HL-60 (cell line): ENCODE measurements around the gene PRR12.

ENCODE experiments used
- DNase-seq, 2 experiments: peaks; one replicate each; pipeline ENCODE4 v3.0.0-alpha.2; 2010 to 2020; ENCODE audit warnings: low read depth in 1 of 2, low spot score in 1 of 2
- H3K27ac ChIP-seq: fragments of 250-450 bp; sonication (Bioruptor Pico); replicated peaks from 2 replicates; pipeline ENCODE4 v1.5.1; 2020; ENCODE audit warnings: mild to moderate bottlenecking, moderate library complexity
- H3K27me3 ChIP-seq: fragments of 250-450 bp; sonication (Bioruptor Pico); 2 replicates; pipeline ENCODE4 v1.5.1; 2021; ENCODE audit warnings: mild to moderate bottlenecking, moderate library complexity; ENCODE audit not compliant: insufficient read depth, poor library complexity, severe bottlenecking
- H3K4me3 ChIP-seq: replicated peaks from 2 replicates; pipeline ENCODE4 v1.5.1; 2011; ENCODE audit warnings: mild to moderate bottlenecking, control low read depth, low read length; ENCODE audit not compliant: insufficient read depth
- GABPA ChIP-seq: IDR thresholded peaks from 2 replicates; pipeline ENCODE4 v1.6.1; 2012; ENCODE audit warnings: low read depth
- POLR2AphosphoS5 ChIP-seq: IDR thresholded peaks from 2 replicates; pipeline ENCODE4 v1.6.1; 2012; ENCODE audit warnings: low read depth
- SPI1 ChIP-seq: IDR thresholded peaks from 2 replicates; pipeline ENCODE4 v1.6.1; 2012; ENCODE audit warnings: low read depth, mild to moderate bottlenecking, borderline replicate concordance
- TF ChIP-seq, protein P1 (sequence below): IDR thresholded peaks from one replicate; pipeline ENCODE4 v1.5.1; 2011; ENCODE audit warnings: low read length, control low read depth, inconsistent platforms; ENCODE audit not compliant: insufficient read depth
- TF ChIP-seq, protein P2 (sequence below): IDR thresholded peaks from 2 replicates; pipeline ENCODE4 v1.6.1; 2012; ENCODE audit warnings: low read depth; ENCODE audit not compliant: insufficient replicate concordance

PRR12 gene

DNA sequence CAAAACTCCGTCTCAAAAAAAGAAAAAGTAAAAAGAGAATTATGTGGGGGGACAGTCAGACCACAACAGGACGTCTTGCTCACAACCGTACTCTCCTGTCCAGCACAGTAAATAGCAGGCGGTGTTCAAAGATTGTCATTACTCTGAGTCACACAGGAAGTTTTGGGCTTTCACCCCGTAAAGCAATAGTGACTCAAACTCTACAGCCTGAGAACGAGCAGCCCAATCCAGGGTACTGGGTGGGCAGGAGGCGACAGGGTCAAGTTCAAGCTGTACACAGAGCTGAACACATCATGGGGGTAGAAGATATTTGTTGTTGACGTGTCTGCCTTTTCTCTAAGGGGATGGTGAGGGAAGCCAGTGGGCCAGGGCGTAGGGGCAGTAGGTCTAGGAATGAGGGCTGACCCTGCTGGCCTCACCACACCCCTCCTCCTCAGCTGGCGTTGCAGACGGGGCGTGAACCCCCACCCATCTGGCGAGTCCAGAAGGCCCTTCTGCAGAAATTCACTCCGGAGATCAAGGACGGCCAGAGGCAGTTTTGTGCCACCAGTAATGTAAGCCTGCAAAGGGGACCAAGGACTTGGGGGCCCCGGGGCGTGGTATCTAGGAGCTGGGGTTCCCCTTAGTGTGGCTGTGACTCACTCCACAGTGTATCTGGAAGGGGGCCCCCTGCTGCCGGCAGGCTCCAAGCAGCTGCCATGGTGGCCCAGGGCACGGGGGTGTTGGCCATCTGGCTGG is 23.3 kb downstream of the PRR12 start:
- no peak for TF ChIP-seq SPI1
- TF ChIP-seq, protein P1, sequence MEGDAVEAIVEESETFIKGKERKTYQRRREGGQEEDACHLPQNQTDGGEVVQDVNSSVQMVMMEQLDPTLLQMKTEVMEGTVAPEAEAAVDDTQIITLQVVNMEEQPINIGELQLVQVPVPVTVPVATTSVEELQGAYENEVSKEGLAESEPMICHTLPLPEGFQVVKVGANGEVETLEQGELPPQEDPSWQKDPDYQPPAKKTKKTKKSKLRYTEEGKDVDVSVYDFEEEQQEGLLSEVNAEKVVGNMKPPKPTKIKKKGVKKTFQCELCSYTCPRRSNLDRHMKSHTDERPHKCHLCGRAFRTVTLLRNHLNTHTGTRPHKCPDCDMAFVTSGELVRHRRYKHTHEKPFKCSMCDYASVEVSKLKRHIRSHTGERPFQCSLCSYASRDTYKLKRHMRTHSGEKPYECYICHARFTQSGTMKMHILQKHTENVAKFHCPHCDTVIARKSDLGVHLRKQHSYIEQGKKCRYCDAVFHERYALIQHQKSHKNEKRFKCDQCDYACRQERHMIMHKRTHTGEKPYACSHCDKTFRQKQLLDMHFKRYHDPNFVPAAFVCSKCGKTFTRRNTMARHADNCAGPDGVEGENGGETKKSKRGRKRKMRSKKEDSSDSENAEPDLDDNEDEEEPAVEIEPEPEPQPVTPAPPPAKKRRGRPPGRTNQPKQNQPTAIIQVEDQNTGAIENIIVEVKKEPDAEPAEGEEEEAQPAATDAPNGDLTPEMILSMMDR = no peak
- TF ChIP-seq, protein P2, sequence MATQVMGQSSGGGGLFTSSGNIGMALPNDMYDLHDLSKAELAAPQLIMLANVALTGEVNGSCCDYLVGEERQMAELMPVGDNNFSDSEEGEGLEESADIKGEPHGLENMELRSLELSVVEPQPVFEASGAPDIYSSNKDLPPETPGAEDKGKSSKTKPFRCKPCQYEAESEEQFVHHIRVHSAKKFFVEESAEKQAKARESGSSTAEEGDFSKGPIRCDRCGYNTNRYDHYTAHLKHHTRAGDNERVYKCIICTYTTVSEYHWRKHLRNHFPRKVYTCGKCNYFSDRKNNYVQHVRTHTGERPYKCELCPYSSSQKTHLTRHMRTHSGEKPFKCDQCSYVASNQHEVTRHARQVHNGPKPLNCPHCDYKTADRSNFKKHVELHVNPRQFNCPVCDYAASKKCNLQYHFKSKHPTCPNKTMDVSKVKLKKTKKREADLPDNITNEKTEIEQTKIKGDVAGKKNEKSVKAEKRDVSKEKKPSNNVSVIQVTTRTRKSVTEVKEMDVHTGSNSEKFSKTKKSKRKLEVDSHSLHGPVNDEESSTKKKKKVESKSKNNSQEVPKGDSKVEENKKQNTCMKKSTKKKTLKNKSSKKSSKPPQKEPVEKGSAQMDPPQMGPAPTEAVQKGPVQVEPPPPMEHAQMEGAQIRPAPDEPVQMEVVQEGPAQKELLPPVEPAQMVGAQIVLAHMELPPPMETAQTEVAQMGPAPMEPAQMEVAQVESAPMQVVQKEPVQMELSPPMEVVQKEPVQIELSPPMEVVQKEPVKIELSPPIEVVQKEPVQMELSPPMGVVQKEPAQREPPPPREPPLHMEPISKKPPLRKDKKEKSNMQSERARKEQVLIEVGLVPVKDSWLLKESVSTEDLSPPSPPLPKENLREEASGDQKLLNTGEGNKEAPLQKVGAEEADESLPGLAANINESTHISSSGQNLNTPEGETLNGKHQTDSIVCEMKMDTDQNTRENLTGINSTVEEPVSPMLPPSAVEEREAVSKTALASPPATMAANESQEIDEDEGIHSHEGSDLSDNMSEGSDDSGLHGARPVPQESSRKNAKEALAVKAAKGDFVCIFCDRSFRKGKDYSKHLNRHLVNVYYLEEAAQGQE = no peak
- no peak for TF ChIP-seq GABPA
- no peak for TF ChIP-seq POLR2AphosphoS5
- Histone ChIP-seq H3K27ac (no peak overlapping the region), H3K4me3 (no peak overlapping the region), H3K27me3 (no peaks in the 10 kb centered on the region)
- no peak for DNase-seq

DNA sequence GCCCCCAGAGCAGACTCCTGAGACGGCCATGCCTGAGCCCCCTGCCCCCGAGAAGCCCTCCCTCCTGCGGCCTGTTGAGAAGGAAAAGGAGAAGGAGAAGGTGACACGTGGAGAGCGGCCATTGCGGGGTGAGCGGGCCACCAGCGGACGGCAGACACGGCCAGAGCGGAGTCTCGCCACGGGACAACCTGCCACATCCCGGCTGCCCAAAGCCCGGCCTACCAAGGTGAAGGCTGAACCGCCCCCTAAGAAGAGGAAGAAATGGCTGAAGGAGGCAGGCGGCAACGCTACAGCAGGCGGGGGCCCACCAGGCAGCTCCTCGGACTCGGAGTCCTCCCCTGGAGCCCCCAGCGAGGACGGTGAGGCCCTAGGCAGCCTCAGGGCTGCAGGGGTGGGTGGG is 24.9 kb downstream of the PRR12 start:
- Histone ChIP-seq H3K27me3 (no peaks in the 10 kb centered on the region), H3K4me3 (no peak overlapping the region), H3K27ac (no peak overlapping the region)
- DNase-seq = no peak
- TF ChIP-seq, protein P1 = no peak
- TF ChIP-seq POLR2AphosphoS5 = no peak
- no peak for TF ChIP-seq SPI1
- TF ChIP-seq, protein P2 = no peak
- no peak for TF ChIP-seq GABPA

- no peak overlapping the region for H3K27ac ChIP-seq
- TF ChIP-seq, protein P2 = no peak
- TF ChIP-seq POLR2AphosphoS5 (no peak), GABPA (no peak), SPI1 (no peak)
- TF ChIP-seq, protein P1 = no peak
- H3K4me3 ChIP-seq = no peak overlapping the region
- no peak for DNase-seq
- no peaks in the 10 kb centered on the region for H3K27me3 ChIP-seq
These were observed 25.6 kb downstream of the PRR12 start for GRCh38 chr19:49616532-49616931.
